ENCODE measurements around the gene EIF4ENIF1. TPM values are rescaled to one million over a fixed set of nuclear protein-coding genes. Genes with fewer than 3 reads are reported as not detected.

The EIF4ENIF1 gene
- total RNA-seq, 1 donor from 2014 or later: 48.1 TPM

DNA sequence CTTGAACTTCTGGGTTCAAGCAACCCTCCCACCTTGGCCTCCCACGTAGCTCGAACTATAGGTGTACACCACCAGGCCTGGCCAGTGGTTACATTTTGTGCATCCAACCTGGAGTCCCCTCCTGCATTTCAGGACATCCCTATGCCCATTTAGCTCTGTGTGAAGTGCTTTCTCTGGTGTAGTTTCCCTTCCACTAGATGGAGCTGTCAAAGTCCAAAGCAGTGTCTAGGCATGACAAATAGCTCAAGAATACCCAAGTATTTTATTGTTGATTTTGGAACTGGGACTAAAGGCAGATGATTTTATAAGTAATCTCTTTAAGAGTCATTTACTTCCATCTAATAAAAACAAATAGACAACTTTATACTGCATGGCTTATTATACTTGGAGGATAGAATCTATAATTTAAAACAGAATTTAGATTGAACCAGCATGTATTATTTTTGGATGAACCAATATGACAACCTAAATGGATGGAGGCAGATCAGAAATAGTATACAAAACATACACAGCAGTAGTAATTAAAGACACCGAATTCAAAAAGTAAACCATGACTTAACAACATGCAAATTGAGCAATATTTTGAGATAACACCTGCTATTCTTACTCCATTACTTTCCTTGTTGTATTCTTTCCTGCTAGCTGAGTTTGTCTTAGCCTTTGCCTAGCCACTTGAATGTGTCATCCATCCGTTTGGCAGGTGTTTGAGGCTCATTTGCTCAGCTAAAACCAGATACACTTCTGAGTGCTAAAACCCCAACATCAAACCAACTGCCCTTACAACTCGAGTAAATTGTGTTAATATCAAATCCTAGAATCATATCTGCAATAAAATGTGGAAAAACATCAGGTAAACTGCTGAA is 37.7 kb downstream of the EIF4ENIF1 start:
- TF ChIP-seq, protein P1, sequence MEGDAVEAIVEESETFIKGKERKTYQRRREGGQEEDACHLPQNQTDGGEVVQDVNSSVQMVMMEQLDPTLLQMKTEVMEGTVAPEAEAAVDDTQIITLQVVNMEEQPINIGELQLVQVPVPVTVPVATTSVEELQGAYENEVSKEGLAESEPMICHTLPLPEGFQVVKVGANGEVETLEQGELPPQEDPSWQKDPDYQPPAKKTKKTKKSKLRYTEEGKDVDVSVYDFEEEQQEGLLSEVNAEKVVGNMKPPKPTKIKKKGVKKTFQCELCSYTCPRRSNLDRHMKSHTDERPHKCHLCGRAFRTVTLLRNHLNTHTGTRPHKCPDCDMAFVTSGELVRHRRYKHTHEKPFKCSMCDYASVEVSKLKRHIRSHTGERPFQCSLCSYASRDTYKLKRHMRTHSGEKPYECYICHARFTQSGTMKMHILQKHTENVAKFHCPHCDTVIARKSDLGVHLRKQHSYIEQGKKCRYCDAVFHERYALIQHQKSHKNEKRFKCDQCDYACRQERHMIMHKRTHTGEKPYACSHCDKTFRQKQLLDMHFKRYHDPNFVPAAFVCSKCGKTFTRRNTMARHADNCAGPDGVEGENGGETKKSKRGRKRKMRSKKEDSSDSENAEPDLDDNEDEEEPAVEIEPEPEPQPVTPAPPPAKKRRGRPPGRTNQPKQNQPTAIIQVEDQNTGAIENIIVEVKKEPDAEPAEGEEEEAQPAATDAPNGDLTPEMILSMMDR (conservative IDR thresholded peaks at IDR 0.05): peak; percentile 62
- no peaks in the 10 kb centered on the region for H3K27me3 Mint-ChIP-seq (ENCODE audit: low read depth)
- H3K36me3 Mint-ChIP-seq (ENCODE audit: low read depth): peaks cover 6% of the 10 kb centered on the region
- H3K4me1 Mint-ChIP-seq: no peaks in the 10 kb centered on the region
- no peak overlapping the region for H3K27ac Mint-ChIP-seq (ENCODE audit: unreplicated experiment)
- no peak overlapping the region for H3K4me3 Mint-ChIP-seq
- no peak for DNase-seq (ENCODE audit: low read depth, low spot score)
- H3K9me3 Mint-ChIP-seq: no peaks in the 10 kb centered on the region

DNA sequence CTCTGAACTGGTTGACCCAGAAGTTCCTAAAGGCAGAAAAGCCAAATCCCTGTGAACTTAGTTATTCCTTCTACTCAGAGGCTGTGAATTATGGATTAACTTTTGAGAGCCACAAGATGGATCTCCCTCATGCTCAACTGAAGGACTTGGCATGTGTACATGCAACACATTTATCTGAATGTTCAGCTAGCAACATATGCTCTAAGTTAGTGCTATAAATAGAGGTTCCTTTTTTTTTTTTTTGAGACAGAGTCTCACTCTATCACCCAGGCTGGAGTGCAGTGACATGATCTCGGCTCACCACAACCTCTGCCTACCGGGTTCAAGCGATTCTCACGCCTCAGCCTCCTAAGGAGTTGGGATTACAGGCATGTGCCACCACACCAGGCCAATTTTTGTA is 40.1 kb downstream of the EIF4ENIF1 start:
- Mint-ChIP-seq H3K4me3 (no peak overlapping the region), H3K9me3 (no peaks in the 10 kb centered on the region), H3K36me3 (ENCODE audit: low read depth) (peaks cover 13% of the 10 kb centered on the region), H3K4me1 (no peaks in the 10 kb centered on the region), H3K27ac (ENCODE audit: unreplicated experiment) (no peak overlapping the region), H3K27me3 (ENCODE audit: low read depth) (no peaks in the 10 kb centered on the region)
- TF ChIP-seq, protein P1 (conservative IDR thresholded peaks at IDR 0.05): no peak
- no peak for DNase-seq (ENCODE audit: low read depth, low spot score)

DNA sequence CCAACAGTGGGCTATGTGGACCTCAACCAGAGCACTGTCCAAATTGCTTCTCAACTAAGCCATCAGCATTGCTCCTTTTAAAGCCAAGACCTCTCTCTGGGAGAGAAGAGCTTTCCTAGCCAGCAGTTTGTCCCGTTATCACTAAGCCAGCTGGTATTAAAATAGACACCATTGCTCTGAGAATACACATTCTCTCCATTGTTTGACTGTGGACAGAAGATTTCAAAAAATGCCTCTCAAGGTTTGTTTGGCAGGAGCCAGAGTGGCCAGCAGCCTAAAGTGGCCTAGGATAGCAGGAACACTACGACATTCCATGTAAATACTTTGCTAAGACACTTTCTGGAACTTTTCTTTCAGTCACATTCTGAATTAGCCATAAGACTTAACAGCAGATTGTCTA is 41.3 kb downstream of the EIF4ENIF1 start:
- H3K27ac Mint-ChIP-seq (ENCODE audit: unreplicated experiment): no peak overlapping the region
- H3K9me3 Mint-ChIP-seq: no peaks in the 10 kb centered on the region
- TF ChIP-seq, protein P1 (conservative IDR thresholded peaks at IDR 0.05): no peak
- DNase-seq (ENCODE audit: low read depth, low spot score): no peak
- H3K4me3 Mint-ChIP-seq: no peak overlapping the region
- H3K27me3 Mint-ChIP-seq (ENCODE audit: low read depth): no peaks in the 10 kb centered on the region
- no peaks in the 10 kb centered on the region for H3K4me1 Mint-ChIP-seq
- peaks cover 14% of the 10 kb centered on the region for H3K36me3 Mint-ChIP-seq (ENCODE audit: low read depth)

DNA sequence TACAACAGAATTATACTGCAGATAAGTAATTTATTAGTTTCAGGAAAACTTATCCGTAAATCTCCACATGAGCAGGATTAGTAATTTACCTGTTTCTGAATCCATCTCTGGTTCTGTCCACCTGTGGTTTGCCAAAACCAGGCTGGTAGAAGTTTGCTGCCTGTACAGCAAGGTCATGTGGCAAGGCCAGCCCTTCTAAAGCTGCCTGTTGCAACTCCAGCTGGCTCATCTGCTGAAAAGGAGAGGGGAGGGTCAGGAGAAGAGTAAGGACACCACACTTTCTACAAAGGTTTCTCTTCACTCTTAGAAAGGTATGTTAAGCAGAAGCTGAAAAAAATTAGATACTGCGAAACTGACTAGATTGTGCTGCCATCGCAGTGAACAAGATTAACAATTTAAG is 42.3 kb downstream of the EIF4ENIF1 start:
- Mint-ChIP-seq H3K4me3 (no peak overlapping the region), H3K36me3 (ENCODE audit: low read depth) (peaks cover 17% of the 10 kb centered on the region), H3K27me3 (ENCODE audit: low read depth) (no peaks in the 10 kb centered on the region), H3K9me3 (no peaks in the 10 kb centered on the region), H3K27ac (ENCODE audit: unreplicated experiment) (no peak overlapping the region), H3K4me1 (no peaks in the 10 kb centered on the region)
- TF ChIP-seq, protein P1 (conservative IDR thresholded peaks at IDR 0.05): no peak
- DNase-seq (ENCODE audit: low read depth, low spot score): no peak

DNA sequence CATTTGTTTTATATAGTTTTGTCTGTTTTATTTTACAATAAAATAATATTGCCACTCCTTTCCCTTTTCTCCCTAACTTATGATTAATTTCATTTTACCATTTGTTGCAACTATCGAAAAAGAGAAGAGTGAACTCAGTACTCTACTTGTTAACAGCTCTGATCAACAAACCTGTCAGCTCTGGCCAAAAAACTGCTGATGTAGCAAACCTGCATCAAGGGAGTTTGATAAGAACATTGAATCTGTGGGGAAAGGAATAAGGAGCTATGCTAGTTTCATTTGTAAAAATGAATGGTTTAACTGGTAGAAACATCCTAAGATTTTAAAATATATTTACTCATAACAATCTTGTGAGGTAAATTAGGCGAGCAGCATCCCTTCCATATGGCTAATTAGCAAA is 42.9 kb downstream of the EIF4ENIF1 start:
- DNase-seq (ENCODE audit: low read depth, low spot score): no peak
- Mint-ChIP-seq H3K27ac (ENCODE audit: unreplicated experiment) (no peak overlapping the region), H3K4me3 (no peak overlapping the region), H3K9me3 (no peaks in the 10 kb centered on the region), H3K27me3 (ENCODE audit: low read depth) (no peaks in the 10 kb centered on the region), H3K4me1 (no peaks in the 10 kb centered on the region), H3K36me3 (ENCODE audit: low read depth) (peaks cover 21% of the 10 kb centered on the region)
- TF ChIP-seq, protein P1 (conservative IDR thresholded peaks at IDR 0.05): no peak
